WTC11 (cell line): ENCODE data around the gene SYCE3. TPM values are rescaled to one million over a fixed set of nuclear protein-coding genes. Genes with fewer than 3 reads are reported as not detected.

ENCODE experiments used
- ATAC-seq: fragments of 200-7000 bp; cut with Tn5 transposase; 2 replicates; pipeline ENCODE4 v1.10.0; 2021; ENCODE audit warnings: mild to moderate bottlenecking, moderate library complexity
- CTCF ChIA-PET: fragments of 300-600 bp; sonication (Branson Sonifier 250); formaldehyde crosslinking; loops from one replicate; lab custom pipeline; 2021; ENCODE audit warnings: antibody characterized with exemption; lab: Charles Lee
- POLR2A ChIA-PET: fragments of 350-600 bp; sonication (Branson Sonifier 250); formaldehyde crosslinking; loops from one replicate; lab custom pipeline; 2021; ENCODE audit warnings: antibody characterized with exemption; lab: Charles Lee
- DNase-seq: peaks from one replicate; pipeline ENCODE4 v3.0.0; 2021; ENCODE audit warnings: low spot score
- H3K27ac Mint-ChIP-seq: 2 replicates; pipeline ENCODE4 v1.8.0; 2021; ENCODE audit warnings: mixed read lengths
- H3K27me3 Mint-ChIP-seq: 2 replicates; pipeline ENCODE4 v1.8.0; 2021; ENCODE audit warnings: low read depth, mild to moderate bottlenecking, moderate library complexity, mixed read lengths
- H3K36me3 Mint-ChIP-seq: 2 replicates; pipeline ENCODE4 v1.8.0; 2021; ENCODE audit warnings: mixed read lengths
- H3K4me1 Mint-ChIP-seq: 2 replicates; pipeline ENCODE4 v1.8.0; 2022; ENCODE audit warnings: mixed read lengths
- H3K4me3 Mint-ChIP-seq: 2 replicates; pipeline ENCODE4 v1.8.0; 2021; ENCODE audit warnings: mild to moderate bottlenecking, moderate library complexity, mixed read lengths
- H3K9me3 Mint-ChIP-seq: 2 replicates; pipeline ENCODE4 v1.8.0; 2021; ENCODE audit warnings: mixed read lengths
- AFF4 ChIP-seq: sonication (generic); formaldehyde crosslinking; IDR thresholded peaks from 2 replicates; pipeline ENCODE4 v1.8.1; 2023; ENCODE audit warnings: mild to moderate bottlenecking, missing genetic modification reagents, borderline replicate concordance
- ATF1 ChIP-seq: sonication (generic); formaldehyde crosslinking; IDR thresholded peaks from 2 replicates; pipeline ENCODE4 v1.8.1; 2023; ENCODE audit warnings: mild to moderate bottlenecking, moderate library complexity, missing genetic modification reagents
- CREB1 ChIP-seq: sonication (generic); formaldehyde crosslinking; IDR thresholded peaks from 2 replicates; pipeline ENCODE4 v1.8.0; 2023; ENCODE audit warnings: mild to moderate bottlenecking, missing genetic modification reagents
- ETV6 ChIP-seq: sonication (generic); formaldehyde crosslinking; IDR thresholded peaks from 2 replicates; pipeline ENCODE4 v1.8.1; 2022; ENCODE audit warnings: mild to moderate bottlenecking, missing genetic modification reagents
- FOXJ3 ChIP-seq: sonication (generic); formaldehyde crosslinking; IDR thresholded peaks from 2 replicates; pipeline ENCODE4 v1.9.0; 2021; ENCODE audit warnings: missing genetic modification reagents, mild to moderate bottlenecking, borderline replicate concordance
- HMGXB4 ChIP-seq: sonication (generic); formaldehyde crosslinking; IDR thresholded peaks from 2 replicates; pipeline ENCODE4 v1.8.1; 2023; ENCODE audit warnings: mild to moderate bottlenecking, moderate library complexity, missing genetic modification reagents
- JAZF1 ChIP-seq: fragments of 250-450 bp; sonication (Bioruptor Pico); IDR thresholded peaks from 2 replicates; pipeline ENCODE4 v1.9.0; 2021; ENCODE audit warnings: moderate library complexity, mild to moderate bottlenecking, inconsistent platforms
- KAT7 ChIP-seq: sonication (generic); formaldehyde crosslinking; IDR thresholded peaks from 2 replicates; pipeline ENCODE4 v1.8.1; 2023; ENCODE audit warnings: missing genetic modification reagents, mild to moderate bottlenecking, borderline replicate concordance
- MXD4 ChIP-seq: fragments of 250-450 bp; sonication (Bioruptor Pico); IDR thresholded peaks from 2 replicates; pipeline ENCODE4 v1.8.0; 2021; ENCODE audit warnings: mild to moderate bottlenecking, moderate library complexity, borderline replicate concordance
- PRDM15 ChIP-seq: sonication (generic); formaldehyde crosslinking; IDR thresholded peaks from 2 replicates; pipeline ENCODE4 v1.8.0; 2022; ENCODE audit warnings: missing genetic modification reagents
- PREB ChIP-seq: sonication (generic); formaldehyde crosslinking; IDR thresholded peaks from 2 replicates; pipeline ENCODE4 v1.8.1; 2022; ENCODE audit warnings: mild to moderate bottlenecking, missing genetic modification reagents, moderate library complexity, borderline replicate concordance
- SMAD4 ChIP-seq: sonication (generic); formaldehyde crosslinking; IDR thresholded peaks from 2 replicates; pipeline ENCODE4 v1.8.0; 2022; ENCODE audit warnings: mild to moderate bottlenecking, missing genetic modification reagents
- SOX15 ChIP-seq: fragments of 250-450 bp; sonication (Bioruptor Pico); IDR thresholded peaks from 2 replicates; pipeline ENCODE4 v1.9.0; 2021; ENCODE audit warnings: mild to moderate bottlenecking
- TEAD4 ChIP-seq: sonication (generic); formaldehyde crosslinking; IDR thresholded peaks from 2 replicates; pipeline ENCODE4 v1.8.0; 2022; ENCODE audit warnings: mild to moderate bottlenecking, missing genetic modification reagents
- ZNF219 ChIP-seq: sonication (generic); formaldehyde crosslinking; IDR thresholded peaks from 2 replicates; pipeline ENCODE4 v1.8.0; 2023; ENCODE audit warnings: missing genetic modification reagents, mild to moderate bottlenecking, borderline replicate concordance
- ZNF232 ChIP-seq: sonication (generic); formaldehyde crosslinking; IDR thresholded peaks from 2 replicates; pipeline ENCODE4 v1.8.0; 2022; ENCODE audit warnings: mild to moderate bottlenecking, missing genetic modification reagents
- ZNF317 ChIP-seq: sonication (generic); formaldehyde crosslinking; IDR thresholded peaks from 2 replicates; pipeline ENCODE4 v1.8.1; 2023; ENCODE audit warnings: low read depth, mild to moderate bottlenecking, moderate library complexity, missing genetic modification reagents, borderline replicate concordance
- ZSCAN18 ChIP-seq: fragments of 250-450 bp; sonication (Bioruptor Pico); IDR thresholded peaks from 2 replicates; pipeline ENCODE4 v2.1.2; 2022; ENCODE audit warnings: mild to moderate bottlenecking, moderate library complexity
- total RNA-seq: library from RNA; stranded (reverse); gene quantifications from 3 replicates; pipeline ENCODE4 v1.2.3, GENCODE V29; 2021

Gene SYCE3
- total RNA-seq, 1 experiment from 2014 or later: 0.46 TPM

- Mint-ChIP-seq H3K4me1 (no peaks in the 10 kb centered on the region), H3K4me3 (no peak overlapping the region), H3K9me3 (no peaks in the 10 kb centered on the region), H3K36me3 (peaks cover 24% of the 10 kb centered on the region), H3K27ac (no peak overlapping the region), H3K27me3 (no peaks in the 10 kb centered on the region)
- DNase-seq (no peak), ATAC-seq (no peak)
- ChIA-PET CTCF (interaction anchor here (1.1 to 5.0 kb wide), 4 partner anchors 11 to 52 kb away, joined by 3 to 25 read pairs (median 6); partner anchors contain the start of genes SCO2 and SYCE3), POLR2A (no interaction called here)
- no peak for TF ChIP-seq KAT7 (CRISPR knock-in tag)
Observed at GRCh38 chr22:50574383-50574755, 11.7 kb upstream of the SYCE3 start.

GRCh38 chr22:50573491-50574382 is 11.0 kb upstream of the SYCE3 start:
- Mint-ChIP-seq H3K9me3 (no peaks in the 10 kb centered on the region), H3K4me1 (no peaks in the 10 kb centered on the region), H3K27ac (no peak overlapping the region), H3K27me3 (no peaks in the 10 kb centered on the region), H3K4me3 (no peak overlapping the region), H3K36me3 (peaks cover 28% of the 10 kb centered on the region)
- ChIA-PET POLR2A (no interaction called here), CTCF (interaction anchor here (1.2 to 1.8 kb wide), 3 partner anchors 11 to 48 kb away, joined by 6 to 10 read pairs (median 7); partner anchors contain the start of genes SCO2 and SYCE3)
- TF ChIP-seq SOX15 (CRISPR knock-in tag) (no peak), ZNF232 (CRISPR knock-in tag) (no peak), KAT7 (CRISPR knock-in tag) (no peak), HMGXB4 (CRISPR knock-in tag) (no peak), JAZF1 (CRISPR knock-in tag) (no peak), CREB1 (CRISPR knock-in tag) (no peak), SMAD4 (no peak)
- no peak for ATAC-seq
- no peak for DNase-seq

GRCh38 chr22:50572965-50573364 is 10.2 kb upstream of the SYCE3 start:
- CTCF ChIA-PET: interaction anchor here (1.8 kb wide), 1 partner anchor 10 kb away, joined by 10 read pairs; the partner anchor contains the start of gene SYCE3
- TF ChIP-seq ATF1 (CRISPR knock-in tag) (no peak), KAT7 (CRISPR knock-in tag) (no peak), PRDM15 (CRISPR knock-in tag) (no peak), FOXJ3 (CRISPR knock-in tag) (no peak), AFF4 (CRISPR knock-in tag) (no peak), MXD4 (CRISPR knock-in tag) (no peak), ETV6 (no peak), TEAD4 (no peak), PREB (CRISPR knock-in tag) (no peak), ZSCAN18 (CRISPR knock-in tag) (no peak), ZNF219 (CRISPR knock-in tag) (no peak), ZNF317 (no peak)

More at GRCh38 chr22:50572965-50573364, 10.2 kb upstream of the SYCE3 start:
- Mint-ChIP-seq H3K9me3 (no peaks in the 10 kb centered on the region), H3K4me3 (no peak overlapping the region), H3K36me3 (peaks cover 31% of the 10 kb centered on the region), H3K27ac (no peak overlapping the region), H3K4me1 (no peaks in the 10 kb centered on the region), H3K27me3 (no peaks in the 10 kb centered on the region)
- no peak for DNase-seq
- no peak for ATAC-seq
- POLR2A ChIA-PET: no interaction called here
